RWPE2 (cell line): ENCODE data around the gene TMEM182.
A peak's percentile ranks its signal among the peaks of the same experiment; 100 is the strongest.

Source experiments
- ATAC-seq: fragments of 200-7000 bp; cut with Tn5 transposase; 3 replicates; pipeline ENCODE4 v1.9.1; 2021; ENCODE audit warnings: low read depth
- DNase-seq: peaks from one replicate; pipeline ENCODE4 v3.0.0-alpha.2; 2020; ENCODE audit warnings: low spot score
- H3K27ac ChIP-seq: fragments of 450-650 bp; 2 replicates; pipeline ENCODE4 v1.5.1; 2017; ENCODE audit warnings: mild to moderate bottlenecking; ENCODE audit not compliant: poor library complexity, severe bottlenecking
- H3K27me3 ChIP-seq: fragments of 250-450 bp; sonication (Bioruptor Pico); 2 replicates; pipeline ENCODE4 v1.5.1; 2021; ENCODE audit warnings: mild to moderate bottlenecking, moderate library complexity; ENCODE audit not compliant: insufficient read depth, poor library complexity, severe bottlenecking
- H3K36me3 ChIP-seq: fragments of 250-450 bp; sonication (Bioruptor Pico); 2 replicates; pipeline ENCODE4 v1.5.1; 2020; ENCODE audit warnings: low read depth, mild to moderate bottlenecking, moderate library complexity
- H3K4me1 ChIP-seq: fragments of 250-450 bp; sonication (Bioruptor Pico); 2 replicates; pipeline ENCODE4 v1.5.1; 2021; ENCODE audit warnings: mild to moderate bottlenecking, moderate library complexity; ENCODE audit not compliant: insufficient read depth, poor library complexity, severe bottlenecking
- H3K4me3 ChIP-seq: fragments of 250-450 bp; sonication (Bioruptor Pico); 2 replicates; pipeline ENCODE4 v1.5.1; 2021; ENCODE audit warnings: mild to moderate bottlenecking, moderate library complexity; ENCODE audit not compliant: severe bottlenecking
- H3K9me3 ChIP-seq: fragments of 250-450 bp; sonication (Bioruptor Pico); 2 replicates; pipeline ENCODE4 v1.5.1; 2021; ENCODE audit warnings: mild to moderate bottlenecking, moderate library complexity; ENCODE audit not compliant: severe bottlenecking
- CTCF ChIP-seq: fragments of 450-650 bp; IDR thresholded peaks from one replicate; pipeline ENCODE4 v1.5.1; 2017; ENCODE audit warnings: mild to moderate bottlenecking, moderate library complexity; ENCODE audit not compliant: poor library complexity, severe bottlenecking

Gene TMEM182

GRCh38 chr2:102848366-102848839 lies 86.6 kb downstream of the TMEM182 start:
- peak; percentile 92 for ATAC-seq
- peak; percentile 79 for DNase-seq

DNA sequence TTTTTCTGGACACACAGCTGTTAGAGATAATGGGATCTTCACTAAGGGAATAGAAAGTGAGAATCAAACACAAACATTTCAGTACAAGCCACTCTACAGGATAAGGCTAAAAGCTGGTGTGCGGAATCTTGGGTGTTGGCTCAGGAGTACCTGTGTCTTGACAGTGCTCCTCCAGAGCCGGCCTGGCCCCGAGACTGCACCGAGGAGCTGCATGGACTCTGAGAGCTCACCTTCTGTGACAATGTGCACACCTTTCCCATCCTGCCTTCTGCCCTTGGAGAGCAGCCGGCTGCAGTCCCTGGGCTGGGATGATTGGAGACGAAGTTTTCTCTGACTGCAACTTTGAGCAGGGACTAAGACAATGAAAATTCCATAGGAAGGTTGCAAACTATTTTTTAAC lies 89.1 kb downstream of the TMEM182 start:
- no peak overlapping the region for H3K4me3 ChIP-seq
- DNase-seq (no peak), ATAC-seq (no peak)
- no peaks in the 10 kb centered on the region for H3K4me1 ChIP-seq
- TF ChIP-seq CTCF: no peak
- H3K27ac ChIP-seq: no peak overlapping the region
- H3K9me3 ChIP-seq: no peaks in the 10 kb centered on the region
- H3K36me3 ChIP-seq: no peaks in the 10 kb centered on the region
- peaks cover 17% of the 10 kb centered on the region for H3K27me3 ChIP-seq

More at GRCh38 chr2:102848366-102848839, 86.6 kb downstream of the TMEM182 start:
- Histone ChIP-seq H3K4me3 (no peak overlapping the region), H3K4me1 (no peaks in the 10 kb centered on the region), H3K9me3 (no peaks in the 10 kb centered on the region), H3K27me3 (peaks cover 17% of the 10 kb centered on the region), H3K27ac (no peak overlapping the region), H3K36me3 (no peaks in the 10 kb centered on the region)
- peak; percentile 45 for TF ChIP-seq CTCF

DNA sequence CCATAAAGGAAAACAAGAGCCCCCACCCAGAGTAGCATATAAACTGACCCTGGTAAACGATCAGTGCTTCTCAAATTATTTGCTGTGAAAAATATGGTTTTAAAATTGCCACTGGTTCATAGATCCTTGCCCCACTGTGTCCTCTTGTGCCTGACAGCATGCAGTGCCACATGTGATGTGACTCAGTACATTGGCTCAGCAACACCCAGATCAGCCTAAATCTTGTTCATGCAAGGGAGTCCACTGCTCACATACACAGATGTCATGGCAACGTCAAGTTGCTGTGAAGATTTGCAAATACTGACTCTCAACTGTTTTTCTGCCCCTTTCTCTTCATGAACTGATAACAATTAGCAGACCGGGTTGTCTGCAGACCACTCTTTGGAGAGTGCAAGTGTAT lies 91.0 kb downstream of the TMEM182 start:
- ATAC-seq (no peak), DNase-seq (no peak)
- Histone ChIP-seq H3K4me3 (no peak overlapping the region), H3K9me3 (no peaks in the 10 kb centered on the region), H3K4me1 (no peaks in the 10 kb centered on the region), H3K27ac (no peak overlapping the region), H3K36me3 (no peaks in the 10 kb centered on the region), H3K27me3 (peaks cover 17% of the 10 kb centered on the region)
- TF ChIP-seq CTCF: no peak
